Glutamatergic neuron (in vitro differentiated cells): ENCODE data around the gene ANKMY1. TPM values are rescaled to one million over a fixed set of nuclear protein-coding genes. Genes with fewer than 3 reads are reported as not detected.

Experiments
- DNase-seq: peaks from one replicate; pipeline ENCODE4 v3.0.0; 2022
- H3K27ac Mint-ChIP-seq: one replicate; pipeline ENCODE4 v1.8.0; 2020; ENCODE audit warnings: mild to moderate bottlenecking, mixed read lengths, inconsistent platforms; ENCODE audit not compliant: unreplicated experiment
- H3K27me3 Mint-ChIP-seq: one replicate; pipeline ENCODE4 v1.8.0; 2020; ENCODE audit warnings: mild to moderate bottlenecking, moderate library complexity, mixed read lengths, inconsistent platforms; ENCODE audit not compliant: unreplicated experiment
- H3K36me3 Mint-ChIP-seq: one replicate; pipeline ENCODE4 v1.8.0; 2020; ENCODE audit warnings: mild to moderate bottlenecking, mixed read lengths, inconsistent platforms; ENCODE audit not compliant: unreplicated experiment
- H3K4me1 Mint-ChIP-seq: one replicate; pipeline ENCODE4 v1.8.0; 2020; ENCODE audit warnings: mild to moderate bottlenecking, low read depth, mixed read lengths, inconsistent platforms; ENCODE audit not compliant: unreplicated experiment
- H3K4me3 Mint-ChIP-seq: one replicate; pipeline ENCODE4 v1.8.0; 2020; ENCODE audit warnings: mild to moderate bottlenecking, mixed read lengths, inconsistent platforms; ENCODE audit not compliant: unreplicated experiment
- H3K9me3 Mint-ChIP-seq: one replicate; pipeline ENCODE4 v1.8.0; 2020; ENCODE audit warnings: mild to moderate bottlenecking, moderate library complexity, mixed read lengths, inconsistent platforms; ENCODE audit not compliant: unreplicated experiment
- long read RNA-seq: library from polyadenylated mRNA; unstranded; transcript quantifications from one replicate; pipeline ENCODE4 v2.0.0, GENCODE V29; 2020; ENCODE audit not compliant: unreplicated experiment
- total RNA-seq: library from RNA; stranded (reverse); fragmentation: NEBNext Ultra II Directional; extraction: Animal tissue kit (Norgen Biotek cat#: 25700); gene quantifications from one replicate; pipeline ENCODE4 v1.2.1, GENCODE V29; 2021; ENCODE audit not compliant: unreplicated experiment
- TF ChIP-seq, protein P1 (sequence below): fragments of 200-600 bp; sonication (generic); IDR thresholded peaks from one replicate; pipeline ENCODE4 v1.5.0; 2021; ENCODE audit not compliant: partially characterized antibody, unreplicated experiment

The ANKMY1 gene, protein sequence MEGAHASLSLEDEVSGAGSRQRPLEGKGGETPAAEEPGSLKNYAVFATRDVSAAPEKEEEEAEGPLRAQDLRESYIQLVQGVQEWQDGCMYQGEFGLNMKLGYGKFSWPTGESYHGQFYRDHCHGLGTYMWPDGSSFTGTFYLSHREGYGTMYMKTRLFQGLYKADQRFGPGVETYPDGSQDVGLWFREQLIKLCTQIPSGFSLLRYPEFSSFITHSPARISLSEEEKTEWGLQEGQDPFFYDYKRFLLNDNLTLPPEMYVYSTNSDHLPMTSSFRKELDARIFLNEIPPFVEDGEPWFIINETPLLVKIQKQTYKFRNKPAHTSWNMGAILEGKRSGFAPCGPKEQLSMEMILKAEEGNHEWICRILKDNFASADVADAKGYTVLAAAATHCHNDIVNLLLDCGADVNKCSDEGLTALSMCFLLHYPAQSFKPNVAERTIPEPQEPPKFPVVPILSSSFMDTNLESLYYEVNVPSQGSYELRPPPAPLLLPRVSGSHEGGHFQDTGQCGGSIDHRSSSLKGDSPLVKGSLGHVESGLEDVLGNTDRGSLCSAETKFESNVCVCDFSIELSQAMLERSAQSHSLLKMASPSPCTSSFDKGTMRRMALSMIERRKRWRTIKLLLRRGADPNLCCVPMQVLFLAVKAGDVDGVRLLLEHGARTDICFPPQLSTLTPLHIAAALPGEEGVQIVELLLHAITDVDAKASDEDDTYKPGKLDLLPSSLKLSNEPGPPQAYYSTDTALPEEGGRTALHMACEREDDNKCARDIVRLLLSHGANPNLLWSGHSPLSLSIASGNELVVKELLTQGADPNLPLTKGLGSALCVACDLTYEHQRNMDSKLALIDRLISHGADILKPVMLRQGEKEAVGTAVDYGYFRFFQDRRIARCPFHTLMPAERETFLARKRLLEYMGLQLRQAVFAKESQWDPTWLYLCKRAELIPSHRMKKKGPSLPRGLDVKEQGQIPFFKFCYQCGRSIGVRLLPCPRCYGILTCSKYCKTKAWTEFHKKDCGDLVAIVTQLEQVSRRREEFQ
- 9.0 TPM for total RNA-seq
- long read RNA-seq, partial matches to known transcripts: 0 of 2 reads
- long read RNA-seq, other reads (novel, unspliced or antisense): 2 of 2 reads

DNA sequence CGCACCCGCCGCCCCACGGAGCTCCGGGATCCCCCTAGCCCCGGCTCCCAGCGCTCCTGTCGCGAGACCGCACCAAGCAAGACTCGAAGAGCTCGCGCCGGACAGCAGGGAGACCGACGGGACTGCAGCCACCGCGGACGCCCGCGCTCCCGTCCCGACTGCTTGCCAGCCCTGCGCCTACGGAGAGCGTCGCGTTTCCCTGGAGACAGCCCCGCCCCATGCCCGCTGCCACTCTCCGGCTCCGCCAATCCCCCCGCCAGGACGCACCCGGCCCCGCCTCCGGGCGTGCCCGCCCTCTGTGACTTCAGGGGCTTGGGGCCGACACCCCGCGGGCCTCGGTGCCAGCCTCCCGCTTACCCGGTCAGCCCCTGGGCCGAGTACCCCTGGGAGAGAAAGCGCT lies at the start of gene ANKMY1:
ANKMY1 (minus strand) TSS at position 181 of the 400 bp plus-strand sequence. CDS start 653 bp downstream, outside the sequence.
- TF ChIP-seq, protein P1, sequence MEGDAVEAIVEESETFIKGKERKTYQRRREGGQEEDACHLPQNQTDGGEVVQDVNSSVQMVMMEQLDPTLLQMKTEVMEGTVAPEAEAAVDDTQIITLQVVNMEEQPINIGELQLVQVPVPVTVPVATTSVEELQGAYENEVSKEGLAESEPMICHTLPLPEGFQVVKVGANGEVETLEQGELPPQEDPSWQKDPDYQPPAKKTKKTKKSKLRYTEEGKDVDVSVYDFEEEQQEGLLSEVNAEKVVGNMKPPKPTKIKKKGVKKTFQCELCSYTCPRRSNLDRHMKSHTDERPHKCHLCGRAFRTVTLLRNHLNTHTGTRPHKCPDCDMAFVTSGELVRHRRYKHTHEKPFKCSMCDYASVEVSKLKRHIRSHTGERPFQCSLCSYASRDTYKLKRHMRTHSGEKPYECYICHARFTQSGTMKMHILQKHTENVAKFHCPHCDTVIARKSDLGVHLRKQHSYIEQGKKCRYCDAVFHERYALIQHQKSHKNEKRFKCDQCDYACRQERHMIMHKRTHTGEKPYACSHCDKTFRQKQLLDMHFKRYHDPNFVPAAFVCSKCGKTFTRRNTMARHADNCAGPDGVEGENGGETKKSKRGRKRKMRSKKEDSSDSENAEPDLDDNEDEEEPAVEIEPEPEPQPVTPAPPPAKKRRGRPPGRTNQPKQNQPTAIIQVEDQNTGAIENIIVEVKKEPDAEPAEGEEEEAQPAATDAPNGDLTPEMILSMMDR: no peak
- peaks cover 7% of the 10 kb centered on the region for H3K4me1 Mint-ChIP-seq
- H3K9me3 Mint-ChIP-seq: peaks cover 10% of the 10 kb centered on the region
- H3K36me3 Mint-ChIP-seq: peaks cover 4% of the 10 kb centered on the region
- DNase-seq: peak; percentile 83
- no peak within 1 kb of the TSS for H3K27ac Mint-ChIP-seq
- peak within 1 kb of the TSS; percentile 76 for H3K4me3 Mint-ChIP-seq
- H3K27me3 Mint-ChIP-seq: peaks cover 7% of the 10 kb centered on the region

DNA sequence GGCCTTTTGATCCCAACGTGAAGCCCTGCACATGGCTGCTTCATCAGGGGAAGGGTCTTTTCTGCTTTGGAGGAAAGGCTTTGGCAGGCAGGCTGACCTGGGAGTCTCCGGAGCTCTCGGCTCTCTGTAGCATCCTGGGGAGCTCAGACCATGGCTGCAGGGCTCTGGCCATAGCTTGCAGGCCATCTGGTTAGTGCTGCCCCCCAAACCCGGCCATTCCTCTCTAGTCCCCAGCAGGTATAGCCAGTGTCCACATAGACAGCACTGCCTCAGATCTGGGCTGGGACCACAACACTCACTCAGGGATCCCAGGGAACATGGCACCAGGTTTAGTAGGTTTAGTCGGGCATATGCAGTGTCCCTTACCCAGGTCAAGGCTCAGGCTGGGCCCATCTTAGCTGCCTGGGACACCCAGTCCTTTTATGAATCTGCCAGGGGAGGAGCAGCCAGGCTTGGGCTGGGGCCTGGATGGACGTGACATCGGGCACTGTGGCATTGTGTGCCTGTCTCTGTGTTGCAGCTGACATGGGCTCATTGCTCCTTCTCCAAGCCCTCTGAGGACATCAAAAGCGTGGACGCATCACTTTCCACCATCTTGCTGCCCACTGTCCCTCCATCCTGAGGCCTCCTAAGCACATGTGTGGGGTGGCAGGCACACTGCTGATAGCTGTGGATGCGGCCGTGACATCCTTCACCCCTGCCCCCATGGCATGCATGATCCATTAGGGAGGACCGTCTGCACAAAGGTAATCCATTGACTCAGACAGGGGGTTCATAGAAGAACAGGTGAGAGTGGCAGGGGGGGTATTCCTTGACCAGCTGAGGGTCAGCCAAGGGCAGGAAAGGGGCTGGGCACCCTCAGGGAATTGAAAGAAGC lies 48.3 kb upstream of the ANKMY1 start:
- TF ChIP-seq, protein P1: no peak
- DNase-seq: no peak
- Mint-ChIP-seq H3K27ac (no peak overlapping the region), H3K4me3 (no peak overlapping the region), H3K27me3 (no peaks in the 10 kb centered on the region), H3K4me1 (no peaks in the 10 kb centered on the region), H3K36me3 (no peaks in the 10 kb centered on the region), H3K9me3 (peaks cover 5% of the 10 kb centered on the region)

DNA sequence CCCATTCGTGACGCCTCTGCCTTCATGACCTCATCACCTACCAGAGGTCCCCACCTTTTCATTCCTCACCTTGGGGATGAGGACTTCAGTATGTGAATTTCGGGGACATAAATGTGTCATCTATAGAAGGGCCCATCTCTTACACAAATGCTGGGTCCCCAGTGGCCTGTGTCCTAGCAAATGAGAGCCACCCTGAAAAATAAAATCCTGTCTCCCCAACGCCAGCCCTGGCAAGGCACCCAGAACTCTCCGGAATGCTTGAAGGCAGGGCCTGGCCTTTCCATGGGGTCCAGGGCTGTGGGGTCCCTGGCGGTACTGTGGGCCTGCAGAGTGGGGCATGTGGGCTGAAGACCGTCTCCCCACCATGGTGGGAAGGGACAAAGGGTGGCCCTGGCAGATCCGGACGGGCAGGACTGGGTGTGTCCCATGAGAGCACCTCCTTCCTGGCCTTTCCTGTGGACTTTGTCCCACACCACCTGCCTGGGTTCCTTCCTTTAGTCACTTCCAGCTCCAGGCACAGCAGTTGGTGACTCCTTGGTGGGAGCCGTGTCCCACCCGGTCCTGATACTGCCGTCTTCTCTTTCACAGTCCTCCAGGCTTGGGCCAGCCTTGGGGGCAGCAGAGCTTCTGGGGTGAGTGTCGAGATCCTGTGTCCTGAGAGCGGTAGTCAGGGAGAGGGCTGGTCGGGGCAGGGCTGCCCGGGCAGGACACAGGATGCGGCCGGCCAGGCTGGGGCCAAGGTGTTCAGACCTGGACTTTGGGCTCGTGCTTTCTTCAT lies 47.3 kb upstream of the ANKMY1 start:
- no peaks in the 10 kb centered on the region for H3K27me3 Mint-ChIP-seq
- no peak for DNase-seq
- H3K36me3 Mint-ChIP-seq: no peaks in the 10 kb centered on the region
- H3K9me3 Mint-ChIP-seq: peaks cover 5% of the 10 kb centered on the region
- no peak overlapping the region for H3K4me3 Mint-ChIP-seq
- TF ChIP-seq, protein P1: no peak
- H3K4me1 Mint-ChIP-seq: no peaks in the 10 kb centered on the region
- no peak overlapping the region for H3K27ac Mint-ChIP-seq

DNA sequence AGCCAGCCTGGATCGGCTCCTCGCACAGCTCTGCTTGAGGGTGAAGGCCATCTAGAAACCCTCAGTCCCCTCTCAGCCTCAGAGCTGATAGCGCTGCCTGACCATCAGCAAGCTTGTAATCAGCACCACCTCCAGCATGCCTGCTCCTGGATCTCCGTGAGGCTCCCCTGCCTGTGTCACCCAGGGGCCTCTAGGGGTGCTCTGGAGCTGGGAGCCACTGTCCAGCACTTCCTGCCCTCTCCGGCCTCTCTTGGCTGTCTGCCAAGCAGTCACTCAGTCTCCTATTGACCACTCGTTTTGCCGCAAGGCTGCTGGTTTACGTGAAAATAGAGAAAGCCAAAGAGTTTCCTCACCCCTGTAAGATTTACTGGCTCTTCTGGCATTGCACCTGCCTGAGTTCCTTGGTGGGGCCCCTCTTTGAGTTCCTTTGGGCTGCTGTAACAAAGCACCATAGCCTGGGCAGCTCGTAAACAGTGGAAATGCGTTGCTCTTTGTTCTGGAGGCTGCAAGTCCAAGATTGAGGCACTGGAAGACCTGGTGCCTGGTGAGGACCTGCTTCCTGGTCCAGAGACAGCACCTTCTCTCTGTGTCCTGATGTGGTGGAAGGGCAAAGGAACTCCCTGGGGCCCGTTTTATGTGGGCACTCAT lies 46.6 kb upstream of the ANKMY1 start:
- TF ChIP-seq, protein P1: no peak
- DNase-seq: peak; percentile 70
- no peak overlapping the region for H3K27ac Mint-ChIP-seq
- H3K36me3 Mint-ChIP-seq: no peaks in the 10 kb centered on the region
- no peaks in the 10 kb centered on the region for H3K4me1 Mint-ChIP-seq
- H3K4me3 Mint-ChIP-seq: no peak overlapping the region
- peaks cover 5% of the 10 kb centered on the region for H3K9me3 Mint-ChIP-seq
- no peaks in the 10 kb centered on the region for H3K27me3 Mint-ChIP-seq
